Peyer's patch (tissue), 4 donors: ENCODE results near the gene KIF25. TPM values are rescaled to one million over a fixed set of nuclear protein-coding genes. Genes with fewer than 3 reads are reported as not detected.

Source experiments
- DNase-seq, 3 donors: peaks; one replicate each; pipeline ENCODE4 v3.0.0-alpha.2; 2017 to 2019
- H3K27ac ChIP-seq, 4 donors: fragments of 200-600 bp; sonication (generic); one replicate each; pipeline ENCODE4 v1.5.1; 2016 to 2019
- H3K27me3 ChIP-seq, 2 donors: fragments of 200-600 bp; sonication (generic); one replicate each; pipeline ENCODE4 v1.5.1; 2019
- H3K36me3 ChIP-seq, 3 donors: fragments of 200-600 bp; sonication (generic); one replicate each; pipeline ENCODE4 v1.5.1; 2016 to 2019
- H3K4me1 ChIP-seq, 4 donors: fragments of 200-600 bp; sonication (generic); one replicate each; pipeline ENCODE4 v1.5.1; 2016 to 2019
- H3K4me3 ChIP-seq, 4 donors: fragments of 200-600 bp; sonication (generic); 1 replicate in 3 of 4; 2 replicates in 1 of 4; pipeline ENCODE4 v1.5.1; 2016 to 2019; ENCODE audit warnings: mild to moderate bottlenecking in 1 of 4
- H3K9me3 ChIP-seq, 4 donors: fragments of 200-600 bp; sonication (generic); one replicate each; pipeline ENCODE4 v1.5.1; 2016 to 2019; ENCODE audit warnings: mild to moderate bottlenecking in 1 of 4
- CTCF ChIP-seq, 6 experiments: fragments of 450-650 bp in 4 of 6; fragments of 200-600 bp in 2 of 6; sonication (generic) in 1 of 6; IDR thresholded peaks; one replicate each; pipeline ENCODE4 v1.5.1; 2017 to 2019; ENCODE audit warnings: antibody characterized with exemption in 6 of 6, mild to moderate bottlenecking in 3 of 6, moderate library complexity in 1 of 6
- POLR2A ChIP-seq, 2 donors: fragments of 450-650 bp; IDR thresholded peaks; one replicate each; pipeline ENCODE4 v1.5.1; 2017; ENCODE audit warnings: antibody characterized with exemption in 2 of 2, mild to moderate bottlenecking in 2 of 2, moderate library complexity in 2 of 2
- total RNA-seq, 4 donors: library from RNA; depleted of rRNA; stranded (reverse); fragments of >200 nt; gene quantifications; one replicate each; pipeline ENCODE4 v1.1.0, GENCODE V29; 2016

KIF25 gene
- total RNA-seq, 4 donors from 2014 or later: not detected

- Histone ChIP-seq H3K4me3 (no peak overlapping the region), H3K9me3 (no peaks in the 10 kb centered on the region), H3K36me3 (peaks cover 0 to 53% (median 0%) of the 10 kb centered on the region in 3 donors), H3K4me1 (peaks cover 0 to 6% (median 0%) of the 10 kb centered on the region in 4 donors), H3K27ac (no peak overlapping the region), H3K27me3 (no peaks in the 10 kb centered on the region)
- TF ChIP-seq POLR2A (IDR thresholded peaks at IDR 0.05): no peak
- no peak for TF ChIP-seq CTCF (IDR thresholded peaks at IDR 0.05)
- no peak for DNase-seq
These were observed 43.9 kb upstream of the KIF25 start for GRCh38 chr6:167953551-167953950.

- no peak overlapping the region for H3K27ac ChIP-seq
- peaks cover 0 to 51% (median 0%) of the 10 kb centered on the region in 3 donors for H3K36me3 ChIP-seq
- TF ChIP-seq CTCF (IDR thresholded peaks at IDR 0.05) (no peak), POLR2A (IDR thresholded peaks at IDR 0.05) (no peak)
These were observed 43.3 kb upstream of the KIF25 start for GRCh38 chr6:167954151-167954550.

GRCh38 chr6:167956491-167956890, 41.0 kb upstream of the KIF25 start:
- Histone ChIP-seq H3K27ac (peak overlapping the region in 2 of 4 donors; percentile 62 to 73), H3K27me3 (no peaks in the 10 kb centered on the region), H3K4me3 (no peak overlapping the region), H3K9me3 (no peaks in the 10 kb centered on the region), H3K36me3 (peaks cover 0 to 31% (median 0%) of the 10 kb centered on the region in 3 donors), H3K4me1 (peaks cover 0 to 6% (median 0%) of the 10 kb centered on the region in 4 donors)
- TF ChIP-seq CTCF (IDR thresholded peaks at IDR 0.05) (no peak), POLR2A (IDR thresholded peaks at IDR 0.05) (no peak)
- DNase-seq: no peak

More at GRCh38 chr6:167954151-167954550, 43.3 kb upstream of the KIF25 start:
- no peaks in the 10 kb centered on the region for H3K9me3 ChIP-seq
- no peak for DNase-seq
- H3K4me1 ChIP-seq: peaks cover 0 to 6% (median 0%) of the 10 kb centered on the region in 4 donors
- H3K4me3 ChIP-seq: no peak overlapping the region
- no peaks in the 10 kb centered on the region for H3K27me3 ChIP-seq

GRCh38 chr6:167956983-167957492, 40.4 kb upstream of the KIF25 start:
- H3K4me3 ChIP-seq: no peak overlapping the region
- H3K36me3 ChIP-seq: peaks cover 0 to 26% (median 0%) of the 10 kb centered on the region in 3 donors
- DNase-seq: peak in 1 of 3 donors; percentile 68
- H3K9me3 ChIP-seq: no peaks in the 10 kb centered on the region
- peaks cover 0 to 6% (median 0%) of the 10 kb centered on the region in 4 donors for H3K4me1 ChIP-seq
- no peaks in the 10 kb centered on the region for H3K27me3 ChIP-seq
- H3K27ac ChIP-seq: peak overlapping the region in 2 of 4 donors; percentile 62 to 73
- TF ChIP-seq CTCF (IDR thresholded peaks at IDR 0.05) (no peak), POLR2A (IDR thresholded peaks at IDR 0.05) (no peak)

GRCh38 chr6:167957626-167958025, 39.8 kb upstream of the KIF25 start:
- no peak for TF ChIP-seq CTCF (IDR thresholded peaks at IDR 0.05)
- no peak for TF ChIP-seq POLR2A (IDR thresholded peaks at IDR 0.05)
- Histone ChIP-seq H3K4me3 (no peak overlapping the region), H3K27me3 (no peaks in the 10 kb centered on the region), H3K36me3 (peaks cover 0 to 24% (median 0%) of the 10 kb centered on the region in 3 donors), H3K4me1 (peaks cover 0 to 6% (median 0%) of the 10 kb centered on the region in 4 donors), H3K9me3 (no peaks in the 10 kb centered on the region), H3K27ac (peak overlapping the region in 2 of 4 donors; percentile 55 to 73)
- no peak for DNase-seq
